Measurements from ENCODE around the gene DCST1.

The DCST1 gene

DNA sequence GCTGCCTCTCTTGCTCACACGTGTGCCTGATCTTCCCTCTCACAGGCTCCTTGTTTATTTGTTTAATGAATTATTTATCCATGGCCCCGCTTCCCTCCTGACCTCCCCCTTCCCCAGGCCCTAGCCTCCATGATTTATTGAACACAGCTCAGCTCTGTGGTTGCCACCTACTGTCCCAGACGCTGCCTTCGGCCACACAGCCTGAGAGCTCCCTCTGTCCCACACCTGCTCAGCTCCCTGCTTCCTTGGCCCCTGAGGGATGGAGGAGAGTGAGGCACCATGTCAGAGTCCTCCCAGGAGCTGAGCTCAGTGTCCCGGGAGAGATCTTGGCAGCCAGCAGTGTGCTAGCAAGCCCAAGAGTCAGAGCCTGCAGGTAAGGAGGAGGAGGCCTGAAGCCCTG, 41.9 kb downstream of the DCST1 start:
- no peak for DNase-seq (ENCODE audit: low read depth)

DNA sequence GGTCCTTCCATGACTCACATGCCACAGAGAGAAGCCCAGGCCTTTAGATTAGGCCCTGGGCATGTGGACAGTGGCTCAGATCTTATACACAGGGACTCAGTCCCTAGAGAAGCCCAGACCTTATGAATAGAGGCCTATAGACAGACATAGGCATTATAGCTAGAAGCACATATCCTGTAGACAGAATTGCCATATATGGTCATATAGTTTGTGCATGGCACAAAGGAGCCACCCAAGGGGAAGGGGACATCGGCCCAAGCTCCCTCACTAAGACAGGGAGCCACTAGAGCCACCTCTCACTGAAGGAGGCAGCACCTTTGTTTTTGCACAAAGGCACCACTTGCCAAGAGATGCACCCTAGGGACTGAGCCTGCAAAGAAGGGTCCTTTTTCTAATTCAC, 42.7 kb downstream of the DCST1 start:
- DNase-seq (ENCODE audit: low read depth), result no peak

DNA sequence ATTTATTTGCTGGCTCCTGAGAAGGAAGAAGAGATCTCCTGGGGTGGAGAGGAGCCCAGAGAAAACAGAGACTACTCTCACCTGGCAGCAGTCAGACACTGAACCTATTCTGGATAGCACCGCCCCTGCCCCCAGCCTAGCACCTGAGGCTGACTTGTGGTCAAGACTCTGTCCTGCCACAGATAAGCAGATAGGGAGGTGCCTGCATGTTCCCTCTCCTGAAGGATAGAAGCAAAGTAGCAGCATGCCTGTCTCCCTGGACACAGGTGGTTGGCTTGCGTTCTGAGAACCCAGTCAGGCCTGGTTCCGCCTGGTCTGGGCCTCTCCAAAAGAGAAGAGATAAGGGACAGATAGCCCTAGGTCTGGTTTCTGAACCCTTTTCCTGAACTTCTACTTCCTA, 43.7 kb downstream of the DCST1 start:
- DNase-seq (ENCODE audit: low read depth), result no peak

DNA sequence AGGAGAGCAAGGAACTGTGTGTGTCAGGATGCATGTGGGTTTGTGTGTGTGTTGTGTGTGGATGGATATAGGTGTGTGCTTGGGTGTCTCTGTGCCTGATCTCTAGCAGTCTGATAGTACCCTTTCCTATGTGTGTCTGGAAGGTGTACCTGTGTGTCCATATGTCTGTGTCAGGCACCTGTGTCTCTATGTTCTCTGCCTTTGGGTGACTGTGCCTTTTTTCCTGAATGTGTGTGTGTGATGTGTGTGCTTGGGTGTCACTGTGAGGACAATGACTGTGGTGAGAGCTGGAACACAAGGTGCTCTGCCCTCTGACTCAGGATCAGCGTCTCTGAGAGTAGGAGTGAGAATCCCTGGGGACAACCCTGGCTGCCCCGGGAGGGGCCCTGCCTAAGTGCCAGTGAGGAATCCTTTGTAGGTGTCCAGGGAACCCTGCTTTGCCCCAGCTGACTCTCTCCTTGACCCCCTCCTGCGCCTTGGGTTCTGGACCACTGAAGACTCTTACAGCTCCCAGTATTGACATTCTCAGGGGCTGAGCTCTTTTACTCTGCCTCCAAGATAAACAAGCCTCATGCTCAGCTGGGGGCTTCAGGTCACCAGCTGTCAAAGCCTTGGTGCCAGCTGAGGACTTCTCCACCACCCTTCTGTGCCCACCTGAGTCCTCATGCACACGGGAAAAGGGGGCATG, 44.3 kb downstream of the DCST1 start:
- no peak for DNase-seq (ENCODE audit: low read depth)

DNA sequence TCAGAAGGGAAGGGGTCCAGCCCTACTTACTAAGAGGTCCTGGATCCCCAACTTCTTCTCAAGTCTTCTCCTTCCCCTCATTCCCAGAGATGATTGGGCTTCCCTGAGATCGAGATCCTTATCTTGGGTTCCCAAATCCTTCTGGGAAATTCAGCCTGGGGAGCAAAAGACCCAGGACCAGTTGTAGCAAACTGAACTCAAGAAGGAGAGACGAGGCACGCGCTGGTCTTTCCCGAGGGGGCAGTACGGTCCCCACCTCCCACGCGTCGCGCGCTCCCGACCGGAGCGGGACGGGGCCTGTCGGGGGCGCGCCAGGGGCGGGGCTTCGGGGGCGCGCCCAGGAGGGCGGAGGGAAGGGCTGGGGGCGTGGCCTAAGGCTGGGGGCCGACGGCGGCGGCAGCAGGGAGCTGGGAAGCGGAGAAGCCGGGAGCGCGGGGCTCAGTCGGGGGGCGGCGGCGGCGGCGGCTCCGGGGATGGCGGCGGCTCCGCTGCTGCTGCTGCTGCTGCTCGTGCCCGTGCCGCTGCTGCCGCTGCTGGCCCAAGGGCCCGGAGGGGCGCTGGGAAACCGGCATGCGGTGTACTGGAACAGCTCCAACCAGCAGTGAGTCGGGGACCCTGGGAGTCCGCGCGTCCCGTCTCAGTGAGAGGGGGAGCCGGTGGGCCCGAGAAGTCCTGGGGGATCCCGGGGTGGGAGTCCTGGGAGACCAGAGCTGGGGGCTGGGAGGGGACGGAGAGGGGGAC, 45.0 kb downstream of the DCST1 start, which contains the start of gene EFNA3:
TSS of gene EFNA3 (plus strand) at position 369 of the 741 bp plus-strand sequence. CDS start at position 474, 105 bp downstream.
- DNase-seq (ENCODE audit: low read depth), result peak; percentile 42

DNA sequence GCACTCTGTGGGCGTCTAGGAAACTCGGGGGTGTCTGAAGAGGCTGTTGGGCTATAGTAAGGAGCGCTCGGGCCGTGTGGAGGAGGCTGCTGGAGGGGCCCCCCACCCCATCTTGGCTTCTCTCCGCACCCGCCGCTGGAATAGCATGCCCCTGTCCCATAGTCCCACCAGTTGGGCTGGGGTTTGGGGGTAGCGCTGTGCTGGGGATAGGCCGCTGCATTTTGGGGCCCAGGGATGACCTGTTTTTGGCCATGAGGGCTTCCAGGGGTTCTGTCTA, 45.5 kb downstream of the DCST1 start:
- no peak for DNase-seq (ENCODE audit: low read depth)

DNA sequence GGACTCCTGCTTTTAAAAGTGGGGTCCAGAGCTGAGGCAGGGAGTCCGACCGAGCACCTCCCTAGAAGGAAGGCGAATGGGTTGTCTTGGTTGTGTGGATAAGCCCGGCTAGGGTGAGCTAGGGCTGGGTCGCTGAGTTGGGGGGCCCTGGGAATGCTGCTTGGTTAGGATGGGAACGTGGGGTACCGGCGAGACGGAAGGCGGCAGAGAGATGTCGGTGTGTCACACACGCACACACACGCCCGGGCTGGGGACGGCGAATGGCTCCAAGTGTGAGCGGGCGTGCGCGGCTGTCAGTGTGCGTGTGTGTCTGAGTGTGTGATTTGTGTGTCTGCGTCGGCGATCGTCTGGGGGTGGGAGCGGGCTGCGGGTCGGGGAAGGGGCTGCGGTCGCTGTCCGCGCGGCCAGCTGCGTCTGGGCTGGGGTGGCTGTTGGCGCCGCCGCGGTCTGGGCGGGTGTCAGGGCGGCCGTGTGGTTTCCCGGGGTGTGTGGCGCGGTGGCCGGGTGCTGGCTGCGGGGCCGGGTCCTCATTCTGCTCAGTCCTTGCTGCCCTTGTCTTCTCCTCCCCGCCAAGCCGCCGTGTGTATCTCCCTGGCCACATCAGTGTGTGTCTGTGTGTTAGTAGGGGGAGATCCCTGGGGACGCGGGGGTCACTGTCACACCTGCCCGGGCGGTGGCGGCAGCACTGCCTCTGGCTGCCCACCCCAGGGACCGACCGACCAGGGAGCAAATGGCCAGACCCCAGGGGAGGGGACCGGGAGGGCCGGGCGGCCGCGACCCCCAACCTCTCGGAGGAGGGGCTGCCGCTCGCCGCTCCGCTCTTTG, 46.1 kb downstream of the DCST1 start:
- no peak for DNase-seq (ENCODE audit: low read depth)

DNA sequence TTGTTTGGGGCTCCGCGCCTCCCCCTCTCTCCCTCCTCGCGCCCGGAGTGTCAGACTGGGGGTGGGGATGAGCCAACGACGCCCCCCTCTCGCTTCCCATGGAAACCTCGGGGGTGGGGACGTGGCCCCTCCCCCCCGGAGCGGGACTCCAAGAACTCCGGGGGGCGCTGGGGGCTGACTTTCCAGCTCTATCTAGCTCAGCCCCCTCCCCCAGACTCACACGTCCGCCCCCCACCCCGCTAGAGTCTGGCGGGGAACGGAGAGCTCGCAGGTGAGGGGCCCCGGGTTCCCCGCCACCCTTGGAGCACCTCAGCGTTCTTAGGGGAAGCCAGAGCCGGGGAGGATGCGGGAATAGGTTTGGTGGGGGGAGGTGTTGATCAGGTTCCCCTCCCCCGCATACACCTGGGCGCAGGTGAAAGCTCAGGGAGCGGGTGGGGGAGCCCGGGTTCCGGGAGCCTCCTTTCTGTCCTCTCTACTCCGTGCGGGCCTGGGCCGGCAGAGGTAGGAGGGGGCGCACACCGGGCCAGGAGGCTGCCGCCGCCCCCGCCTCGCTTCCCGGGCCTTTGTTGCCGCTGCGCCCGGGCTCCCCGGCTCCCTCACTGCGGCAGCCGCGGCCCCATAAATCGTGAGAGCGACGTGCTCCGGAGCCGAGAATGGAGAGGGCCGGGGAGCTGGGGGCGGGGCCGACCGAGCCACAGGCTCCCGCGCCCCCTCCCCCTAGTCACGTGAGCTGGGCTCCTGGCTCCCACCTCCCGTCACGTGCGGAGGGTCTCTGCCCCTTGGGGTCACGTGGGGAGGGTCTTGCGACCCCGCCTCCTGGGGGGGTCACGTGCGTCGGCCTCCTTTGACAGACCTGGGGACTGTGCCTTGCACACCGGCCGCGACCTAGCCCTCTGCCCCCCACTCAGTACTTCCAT, 46.9 kb downstream of the DCST1 start:
- peak; percentile 33 for DNase-seq (ENCODE audit: low read depth)

DNA sequence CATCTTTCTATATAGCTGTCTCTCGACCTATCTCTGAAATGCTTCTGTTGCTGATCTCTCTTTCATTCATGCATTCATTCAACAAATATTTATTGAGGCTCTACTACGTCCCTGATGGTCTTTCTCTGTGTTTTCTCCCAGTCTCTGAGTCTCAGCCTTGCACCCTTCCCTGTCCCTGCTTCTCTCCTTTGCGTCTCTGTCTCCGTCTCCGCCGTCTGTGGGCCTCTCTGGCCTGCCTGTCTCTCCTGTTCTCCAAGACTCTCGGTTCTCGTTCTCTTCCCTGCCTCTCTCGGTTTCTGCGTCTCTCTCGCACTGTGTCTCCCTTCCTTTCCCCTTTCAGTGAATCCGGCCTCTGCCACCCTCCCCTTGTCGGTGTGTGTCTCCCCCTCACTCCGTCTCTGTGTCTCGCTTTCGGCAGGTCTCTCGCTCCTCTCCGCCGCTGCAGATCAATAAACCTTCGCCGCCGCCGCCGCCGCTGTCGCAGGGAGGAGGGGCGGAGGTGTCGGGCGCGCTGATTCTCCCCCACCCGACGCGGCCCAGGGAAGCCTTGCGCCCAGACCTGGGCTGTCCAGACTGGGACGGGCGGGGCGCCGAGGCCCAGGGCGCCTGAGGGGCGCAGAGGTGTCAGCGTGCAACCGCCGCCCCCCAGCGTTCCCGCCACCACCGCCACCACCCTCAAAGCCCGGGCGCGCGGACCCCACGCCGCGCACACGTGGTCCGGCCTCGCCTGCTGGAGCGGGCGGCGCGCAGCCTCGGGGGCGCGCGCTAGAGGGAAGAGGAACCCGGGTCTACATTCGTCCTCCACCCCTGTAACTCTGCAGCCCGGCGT, 48.1 kb downstream of the DCST1 start:
- peak; percentile 22 for DNase-seq (ENCODE audit: low read depth)

DNA sequence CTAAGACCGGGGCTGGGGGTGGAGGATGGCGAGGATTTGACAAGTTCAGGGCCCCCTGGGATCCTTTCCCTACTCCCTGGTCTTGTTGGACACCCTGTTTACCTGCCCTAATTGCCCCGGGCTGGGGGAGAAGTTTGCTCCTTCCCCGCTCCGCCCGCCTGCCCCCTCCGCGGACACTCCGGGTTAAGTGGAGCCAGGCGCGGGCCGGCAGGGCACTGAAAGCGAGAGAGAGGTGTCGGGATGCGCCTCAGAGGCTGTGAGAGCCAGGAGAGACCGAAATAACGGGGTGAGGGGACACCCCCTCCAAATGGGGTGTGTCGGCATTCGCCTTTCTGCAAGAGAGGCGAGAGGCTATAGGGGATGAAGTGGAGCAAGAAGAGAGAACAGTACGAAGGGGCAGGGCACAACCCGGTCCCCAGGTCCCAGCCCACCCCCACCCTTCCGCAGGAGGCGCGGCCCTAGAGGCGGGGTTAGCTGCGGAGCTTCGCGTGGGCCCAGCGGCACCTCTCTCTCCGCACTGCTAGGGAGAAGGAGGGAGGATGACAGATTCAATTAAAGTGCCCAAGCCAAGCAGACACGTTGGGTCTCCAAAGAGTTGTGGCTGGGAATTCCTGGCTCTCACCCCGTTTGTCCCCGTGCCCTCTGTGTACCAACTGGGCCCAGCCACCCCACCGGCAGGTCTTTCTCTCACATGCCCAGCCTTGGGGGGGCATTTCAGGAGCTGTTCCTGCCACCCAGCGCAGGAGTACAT, 48.9 kb downstream of the DCST1 start:
- DNase-seq (ENCODE audit: low read depth), result no peak

DNA sequence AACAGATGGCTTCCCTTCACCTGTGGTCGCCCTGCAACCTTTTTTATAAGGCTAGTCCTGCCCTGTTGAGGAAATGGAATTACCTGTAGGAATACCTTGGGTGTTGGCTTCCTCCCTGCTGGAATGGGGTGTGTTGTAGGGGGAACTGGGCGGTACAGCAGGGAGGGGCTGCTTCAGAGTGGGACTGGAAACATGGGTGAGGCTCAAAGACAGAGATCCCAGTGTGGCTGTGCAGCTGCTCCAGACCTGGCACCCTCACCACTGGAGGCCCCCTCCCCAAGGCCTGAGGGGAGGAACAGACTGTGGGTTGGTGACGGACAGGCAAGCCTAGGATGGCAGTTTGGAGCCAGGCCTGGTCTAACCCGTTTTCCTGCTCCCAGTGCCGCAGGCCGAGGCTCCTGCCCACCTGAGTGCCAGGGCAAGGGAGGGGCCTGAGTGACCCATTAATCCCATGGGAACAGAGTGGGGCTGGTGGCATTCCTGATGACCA, 49.5 kb downstream of the DCST1 start:
- DNase-seq (ENCODE audit: low read depth), result no peak

DNA sequence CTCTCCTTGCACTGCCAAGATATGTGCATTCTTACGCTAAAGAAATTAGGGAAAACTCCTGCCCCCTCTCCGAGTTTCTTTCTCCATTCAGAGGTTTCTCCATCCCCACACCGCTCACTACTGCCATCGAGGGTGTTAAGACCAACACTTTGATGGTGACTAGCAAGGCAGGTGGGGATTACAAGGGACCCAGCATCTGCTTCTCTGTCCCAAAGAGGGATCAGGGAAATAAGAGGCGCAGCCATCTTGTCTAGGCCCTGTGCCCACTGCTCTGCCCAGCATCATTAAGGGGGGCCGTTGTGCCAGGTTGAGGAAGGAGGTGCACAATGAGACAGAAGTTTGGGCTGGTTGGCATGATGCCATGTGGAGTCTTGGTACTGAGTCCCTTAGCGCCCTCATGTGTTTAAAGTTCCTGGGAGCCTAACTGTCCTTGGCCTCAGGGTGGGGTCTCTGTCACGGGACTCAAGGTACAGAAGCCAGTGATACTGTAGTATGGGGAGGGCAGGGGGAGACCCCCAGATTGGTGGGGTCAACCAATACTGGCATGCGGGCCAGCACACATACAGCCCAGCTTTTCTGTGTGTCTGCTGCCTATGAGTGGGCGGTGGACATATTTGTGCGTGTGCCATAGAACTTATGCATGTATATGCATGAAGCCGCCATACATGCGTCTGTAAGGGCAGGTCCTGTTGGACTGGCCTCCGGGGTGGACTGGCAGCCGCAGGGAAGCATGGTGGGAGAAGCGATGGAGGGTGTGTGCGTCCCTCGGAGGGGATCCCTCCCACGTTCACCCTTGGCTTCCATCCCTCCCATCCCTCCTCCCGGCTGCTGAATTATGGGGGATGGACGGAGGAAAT, 50.5 kb downstream of the DCST1 start:
- DNase-seq (ENCODE audit: low read depth), result no peak

DNA sequence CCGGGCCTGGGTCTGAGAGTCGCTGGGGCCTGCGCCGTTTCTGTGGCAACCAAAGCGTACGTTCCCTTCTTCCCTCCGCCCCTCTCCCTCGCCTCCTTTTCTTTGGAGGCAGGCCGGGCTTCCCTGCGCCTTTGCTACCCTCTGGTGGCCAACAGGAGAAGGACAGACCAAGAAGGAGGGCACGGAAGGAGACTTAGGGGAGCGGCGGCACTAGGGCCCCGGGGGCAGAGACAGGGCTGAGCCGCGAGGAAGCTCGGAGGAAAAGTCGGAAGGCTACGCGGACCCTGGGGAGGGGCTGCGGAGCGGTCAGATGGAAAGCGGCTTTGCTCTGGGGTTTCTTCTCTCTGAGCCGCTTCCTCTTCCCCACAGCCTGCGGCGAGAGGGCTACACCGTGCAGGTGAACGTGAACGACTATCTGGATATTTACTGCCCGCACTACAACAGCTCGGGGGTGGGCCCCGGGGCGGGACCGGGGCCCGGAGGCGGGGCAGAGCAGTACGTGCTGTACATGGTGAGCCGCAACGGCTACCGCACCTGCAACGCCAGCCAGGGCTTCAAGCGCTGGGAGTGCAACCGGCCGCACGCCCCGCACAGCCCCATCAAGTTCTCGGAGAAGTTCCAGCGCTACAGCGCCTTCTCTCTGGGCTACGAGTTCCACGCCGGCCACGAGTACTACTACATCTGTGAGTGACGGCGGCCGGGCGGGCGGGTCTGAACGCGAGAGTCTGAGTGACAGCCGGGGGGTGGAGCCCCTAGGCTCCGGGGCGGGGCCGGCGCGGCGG, 51.3 kb downstream of the DCST1 start:
- peak; percentile 87 for DNase-seq (ENCODE audit: low read depth)

DNA sequence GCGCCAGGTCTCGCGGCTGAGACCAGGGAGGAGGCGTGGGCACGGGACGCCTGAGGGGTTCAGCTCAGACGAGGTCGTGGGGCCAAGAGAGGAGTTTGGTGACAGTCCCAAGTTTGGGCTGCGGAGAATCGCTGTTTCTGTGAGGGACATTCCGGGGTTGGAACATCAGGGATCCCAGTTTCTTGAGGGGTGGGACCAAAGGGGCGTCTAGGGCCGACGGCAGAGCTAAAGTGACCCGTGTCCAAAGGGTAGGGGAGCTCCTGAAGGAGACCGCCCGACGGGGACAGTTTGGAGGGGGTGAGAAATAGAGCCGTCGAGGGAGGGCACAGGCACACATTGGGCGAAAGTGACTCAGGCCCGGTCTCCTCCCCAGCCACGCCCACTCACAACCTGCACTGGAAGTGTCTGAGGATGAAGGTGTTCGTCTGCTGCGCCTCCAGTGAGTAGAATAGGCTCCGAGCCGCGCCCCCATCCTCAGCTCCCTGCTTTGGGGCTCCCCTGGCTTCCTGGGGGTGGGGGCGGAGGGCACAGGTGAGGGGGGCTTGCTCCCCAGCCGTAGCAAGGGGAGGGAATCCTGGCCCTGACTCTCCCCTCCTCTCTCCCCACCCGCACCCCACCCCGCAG, 52.0 kb downstream of the DCST1 start:
- peak; percentile 73 for DNase-seq (ENCODE audit: low read depth)

DNA sequence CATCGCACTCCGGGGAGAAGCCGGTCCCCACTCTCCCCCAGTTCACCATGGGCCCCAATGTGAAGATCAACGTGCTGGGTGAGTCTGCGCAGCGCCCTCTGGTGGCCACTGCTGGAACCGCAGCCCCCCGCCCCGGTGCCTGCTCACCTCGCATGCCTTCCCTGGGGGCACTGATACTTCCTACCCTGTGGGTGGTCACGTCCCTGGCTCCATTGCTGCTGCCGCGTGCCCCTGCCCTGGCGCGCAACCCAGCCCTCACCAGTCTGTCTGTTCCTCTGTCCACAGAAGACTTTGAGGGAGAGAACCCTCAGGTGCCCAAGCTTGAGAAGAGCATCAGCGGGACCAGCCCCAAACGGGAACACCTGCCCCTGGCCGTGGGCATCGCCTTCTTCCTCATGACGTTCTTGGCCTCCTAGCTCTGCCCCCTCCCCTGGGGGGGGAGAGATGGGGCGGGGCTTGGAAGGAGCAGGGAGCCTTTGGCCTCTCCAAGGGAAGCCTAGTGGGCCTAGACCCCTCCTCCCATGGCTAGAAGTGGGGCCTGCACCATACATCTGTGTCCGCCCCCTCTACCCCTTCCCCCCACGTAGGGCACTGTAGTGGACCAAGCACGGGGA, 52.6 kb downstream of the DCST1 start:
- peak; percentile 74 for DNase-seq (ENCODE audit: low read depth)

DNA sequence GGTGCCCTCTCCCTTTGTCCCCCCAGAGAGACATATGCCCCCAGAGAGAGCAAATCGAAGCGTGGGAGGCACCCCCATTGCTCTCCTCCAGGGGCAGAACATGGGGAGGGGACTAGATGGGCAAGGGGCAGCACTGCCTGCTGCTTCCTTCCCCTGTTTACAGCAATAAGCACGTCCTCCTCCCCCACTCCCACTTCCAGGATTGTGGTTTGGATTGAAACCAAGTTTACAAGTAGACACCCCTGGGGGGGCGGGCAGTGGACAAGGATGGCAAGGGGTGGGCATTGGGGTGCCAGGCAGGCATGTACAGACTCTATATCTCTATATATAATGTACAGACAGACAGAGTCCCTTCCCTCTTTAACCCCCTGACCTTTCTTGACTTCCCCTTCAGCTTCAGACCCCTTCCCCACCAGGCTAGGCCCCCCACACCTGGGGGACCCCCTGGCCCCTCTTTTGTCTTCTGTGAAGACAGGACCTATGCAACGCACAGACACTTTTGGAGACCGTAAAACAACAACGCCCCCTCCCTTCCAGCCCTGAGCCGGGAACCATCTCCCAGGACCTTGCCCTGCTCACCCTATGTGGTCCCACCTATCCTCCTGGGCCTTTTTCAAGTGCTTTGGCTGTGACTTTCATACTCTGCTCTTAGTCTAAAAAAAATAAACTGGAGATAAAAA, 53.4 kb downstream of the DCST1 start:
- DNase-seq (ENCODE audit: low read depth), result no peak
